CD4-positive, alpha-beta T cell treated with Interleukin-6 at 100 ng/mL for 8 hours (primary cell): ENCODE measurements around the gene EXOSC7.
"Not testable (repeated sequence)": the region's sequence is repeated elsewhere in the genome, so short reads cannot be mapped to it uniquely, and the experiment has no call there.

Experiments used
- DNase-seq: peaks from one replicate; pipeline ENCODE4 v3.0.0-alpha.2; 2020; ENCODE audit warnings: mixed read lengths, low spot score

Gene EXOSC7

DNA sequence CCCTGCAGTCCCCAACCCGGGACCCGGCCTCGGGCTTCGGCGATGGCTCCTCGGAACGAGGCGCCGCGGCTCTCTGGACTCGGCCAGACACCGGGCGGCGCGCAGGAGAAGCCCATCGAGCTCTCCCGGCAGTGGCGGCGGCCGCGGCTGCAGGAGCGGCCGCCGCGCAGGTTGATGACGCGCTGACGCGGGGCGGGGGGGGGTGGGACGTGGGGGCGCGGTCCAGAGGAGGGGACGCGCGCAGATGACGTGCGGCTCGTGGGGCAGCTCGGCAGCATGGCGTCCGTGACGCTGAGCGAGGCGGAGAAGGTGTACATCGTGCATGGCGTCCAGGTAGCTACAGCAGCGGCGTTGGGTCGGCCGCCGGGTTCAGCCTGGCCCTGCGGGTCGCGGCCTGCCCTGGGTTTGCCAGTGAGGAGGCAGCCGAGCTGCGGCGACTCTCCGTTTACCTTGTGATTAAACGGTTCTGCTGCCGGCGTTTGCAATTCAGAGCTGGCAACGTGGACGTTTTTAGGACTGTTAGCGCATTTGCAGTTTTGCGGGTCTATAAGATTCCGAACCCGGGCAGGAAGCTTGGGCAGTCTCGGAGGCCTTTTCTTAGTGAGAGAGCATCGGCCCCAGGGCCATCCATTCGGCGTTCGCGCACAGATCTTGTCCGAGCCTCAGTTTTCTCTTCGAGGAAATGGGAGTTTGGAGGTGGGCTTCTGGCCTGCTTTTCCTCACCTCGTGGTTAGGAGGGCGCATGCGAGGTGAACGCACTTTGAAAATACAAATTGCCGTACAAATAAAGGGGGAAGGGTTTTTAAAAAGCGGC, at the start of gene EXOSC7, which contains the start of gene ZDHHC3:
EXOSC7 (plus strand) TSS at position 243 of the 814 bp plus-strand sequence; CDS start at position 277, 34 bp downstream.
ZDHHC3 (minus strand) TSS at position 173 of the 814 bp plus-strand sequence. CDS start 16,738 bp downstream, outside the sequence.
- DNase-seq = peak; percentile 88

GRCh38 chr3:44926921-44927320, 49.1 kb upstream of the EXOSC7 start:
- no peak for DNase-seq

DNA sequence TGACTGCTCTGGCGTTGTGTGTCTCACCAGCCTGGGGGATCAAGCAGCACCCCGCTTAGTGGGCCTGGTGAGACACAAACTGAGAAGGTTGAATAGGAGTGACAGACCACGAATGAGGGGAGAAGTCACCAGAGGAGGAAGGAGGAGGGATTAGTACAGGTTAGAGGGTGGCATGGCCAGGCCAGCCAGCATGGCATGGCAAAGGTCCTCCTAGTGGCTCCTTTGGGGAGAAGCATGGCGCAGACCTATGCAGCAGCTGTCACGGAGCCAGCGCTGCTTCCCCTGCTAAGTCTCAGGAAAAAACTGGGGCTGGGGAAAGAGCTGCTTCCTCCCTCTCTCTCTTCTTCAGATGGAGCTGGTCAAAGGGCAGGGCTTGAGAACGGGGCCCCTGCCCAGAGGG, 48.7 kb upstream of the EXOSC7 start:
- no peak for DNase-seq

- no peak for DNase-seq
Observed at GRCh38 chr3:44929782-44930181, 46.3 kb upstream of the EXOSC7 start.

DNA sequence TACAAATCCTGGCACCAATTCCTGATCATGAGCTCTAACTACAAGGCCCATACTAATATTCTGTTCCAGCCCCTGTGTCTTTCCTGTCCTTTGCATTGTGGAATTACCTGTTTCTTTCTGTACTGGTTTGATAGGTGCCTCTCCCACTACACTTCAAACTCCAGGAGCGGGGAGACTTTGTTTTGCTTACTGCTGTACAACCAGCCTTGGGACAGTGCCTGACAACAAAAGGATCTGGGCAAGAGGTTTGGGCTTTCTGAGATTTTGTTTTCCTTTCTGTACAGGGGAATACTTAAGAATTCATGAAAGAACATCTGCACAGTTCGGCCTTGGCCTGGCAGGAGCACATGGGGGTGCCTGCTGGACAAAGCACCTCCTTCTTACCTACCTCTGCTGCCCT, 45.1 kb upstream of the EXOSC7 start:
- DNase-seq = no peak

GRCh38 chr3:44931791-44932190, 44.3 kb upstream of the EXOSC7 start:
- DNase-seq = no peak

GRCh38 chr3:44932271-44932670, 43.8 kb upstream of the EXOSC7 start:
- DNase-seq = no peak

GRCh38 chr3:44932986-44933944, 42.8 kb upstream of the EXOSC7 start:
- no peak for DNase-seq

- no peak for DNase-seq
Observed at GRCh38 chr3:44939581-44940036, 36.4 kb upstream of the EXOSC7 start.

DNA sequence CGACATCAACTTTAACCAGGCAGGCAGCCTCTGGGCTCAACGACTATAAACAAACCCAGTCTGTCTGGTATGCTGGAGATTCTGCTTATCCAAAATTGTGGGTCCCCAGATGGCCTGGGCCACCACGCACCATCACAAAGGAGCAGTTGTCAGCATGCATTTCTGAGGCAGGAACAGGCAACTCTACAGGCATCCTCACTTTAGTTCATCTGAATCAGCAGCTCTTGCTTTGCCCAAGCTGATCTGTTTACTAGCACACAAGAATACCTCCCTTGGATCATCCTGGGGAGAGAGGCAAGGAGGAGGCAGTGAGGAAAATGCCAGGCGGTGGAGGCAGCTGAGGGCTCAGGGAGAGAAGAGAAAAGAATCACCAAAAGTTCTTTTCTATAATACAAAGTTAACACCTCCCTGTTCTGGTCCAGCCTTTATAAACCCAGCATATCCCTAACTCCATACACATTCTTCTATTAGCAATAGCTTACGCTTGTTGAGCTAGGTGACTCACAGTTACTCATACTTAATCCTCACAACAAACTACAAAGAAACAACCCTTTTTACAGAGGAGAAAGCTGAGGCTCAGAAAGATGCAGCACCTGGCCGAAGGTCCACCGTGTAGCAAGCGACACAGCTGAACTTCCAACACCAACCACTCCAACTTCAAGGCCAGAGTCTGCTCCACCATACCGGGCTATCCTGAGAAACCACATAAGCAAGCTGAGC, 33.7 kb upstream of the EXOSC7 start:
- DNase-seq = no peak

- DNase-seq = no peak
Observed at GRCh38 chr3:44948239-44948638, 27.8 kb upstream of the EXOSC7 start.

- DNase-seq = not testable (repeated sequence)
Observed at GRCh38 chr3:44949770-44950169, 26.3 kb upstream of the EXOSC7 start.

- no peak for DNase-seq
Observed at GRCh38 chr3:44950275-44950734, 25.7 kb upstream of the EXOSC7 start.

GRCh38 chr3:44952689-44953088, 23.4 kb upstream of the EXOSC7 start:
- DNase-seq = no peak

- DNase-seq = no peak
Observed at GRCh38 chr3:44954304-44954703, 21.7 kb upstream of the EXOSC7 start.

GRCh38 chr3:44954962-44955361, 21.1 kb upstream of the EXOSC7 start:
- DNase-seq = no peak

- no peak for DNase-seq
Observed at GRCh38 chr3:44955917-44956316, 20.1 kb upstream of the EXOSC7 start.

DNA sequence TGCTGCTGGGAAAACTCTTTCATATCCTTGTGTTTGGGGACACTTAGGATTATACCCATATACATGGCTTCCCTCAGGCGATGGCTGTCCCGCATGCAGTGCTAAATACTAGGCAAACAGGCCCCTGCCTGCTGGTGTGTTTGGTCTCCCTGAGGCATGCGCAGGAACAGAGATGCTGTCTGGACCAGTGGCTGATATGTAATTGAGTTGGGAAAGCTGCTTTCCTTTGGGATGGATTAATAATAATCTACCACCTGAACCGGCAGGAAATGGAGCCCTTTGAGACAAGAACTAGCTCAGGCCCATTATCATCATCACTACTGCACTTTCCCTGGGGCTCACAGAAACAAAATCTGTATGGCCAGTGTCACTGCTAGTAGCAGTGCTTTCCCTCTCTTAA, 18.1 kb upstream of the EXOSC7 start:
- no peak for DNase-seq

DNA sequence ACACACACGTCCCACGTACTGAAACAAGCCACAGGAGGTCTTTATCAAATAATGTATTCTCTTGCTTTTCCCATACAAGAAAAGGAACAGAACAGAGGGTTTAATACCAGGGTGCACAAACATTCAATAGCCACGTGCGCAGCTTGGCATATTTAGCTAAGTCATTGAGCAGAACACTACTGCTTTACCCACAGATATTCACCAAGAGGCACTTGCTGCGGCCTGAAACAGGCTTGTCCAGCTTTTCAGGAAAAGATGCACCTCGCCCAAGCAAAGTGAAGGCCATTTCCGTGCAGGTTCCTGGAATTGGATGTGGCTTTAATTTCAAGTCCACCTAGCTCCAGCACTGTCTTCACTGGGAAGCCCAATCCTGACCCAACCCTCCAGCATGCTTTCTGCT, 17.7 kb upstream of the EXOSC7 start:
- no peak for DNase-seq

DNA sequence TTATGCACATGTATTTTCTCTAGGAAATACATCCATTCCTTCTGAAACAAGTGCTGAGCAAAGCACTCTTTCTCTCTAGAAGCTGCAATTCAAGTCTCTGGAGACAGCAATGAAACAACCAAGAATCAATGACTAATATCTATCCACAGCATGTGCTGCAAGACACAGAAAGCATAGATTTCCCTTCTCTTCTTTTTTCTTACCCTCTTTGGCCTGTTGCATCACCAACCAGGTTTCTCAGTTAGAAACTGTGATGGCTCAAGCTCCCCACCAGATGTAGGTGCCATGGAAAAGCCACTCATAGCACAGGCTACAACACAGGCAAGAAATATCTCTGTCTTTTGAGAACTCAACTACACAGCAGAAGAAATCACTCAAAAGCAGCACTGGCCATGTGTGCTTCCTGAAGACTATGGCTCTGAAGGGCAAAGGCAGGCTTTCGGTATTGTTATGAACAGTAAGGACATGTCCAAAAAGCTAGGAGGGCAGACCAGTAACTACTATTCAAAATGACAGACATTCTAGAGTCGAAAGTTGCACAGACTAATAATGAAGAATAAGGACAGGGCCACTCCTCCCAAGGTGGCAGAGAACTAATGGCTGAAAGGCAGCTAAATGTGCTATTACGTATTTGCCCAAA, 15.5 kb upstream of the EXOSC7 start:
- no peak for DNase-seq

DNA sequence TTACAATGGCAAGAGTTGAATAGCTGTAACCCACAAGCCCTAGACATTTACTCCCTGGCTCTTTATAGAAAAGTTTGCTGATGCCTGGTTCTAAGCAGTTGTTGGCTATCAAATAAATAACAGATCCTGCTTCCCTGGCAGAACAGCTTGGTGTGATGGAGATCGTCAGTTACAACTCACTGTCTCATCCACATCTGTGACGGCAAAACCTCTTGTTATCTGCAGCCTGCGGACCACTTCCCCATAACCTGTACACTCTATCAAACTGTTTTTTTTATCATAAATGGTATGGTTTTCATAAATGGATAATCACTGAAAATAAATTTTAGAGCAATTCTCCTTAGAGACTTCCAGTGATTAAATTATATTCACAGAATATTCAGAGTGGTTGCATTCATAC, 14.2 kb upstream of the EXOSC7 start:
- no peak for DNase-seq
